HG03575 (cell line): Measurements from ENCODE around the gene PSEN1.
"Not testable (repeated sequence)": the region's sequence is repeated elsewhere in the genome, so short reads cannot be mapped to it uniquely, and the experiment has no call there.

Experiments used
- ATAC-seq: cut with Tn5 transposase; IDR thresholded peaks from one replicate; pipeline ENCODE4 v1.9.1; 2021; ENCODE audit not compliant: unreplicated experiment, insufficient number of reproducible peaks, low FRiP score; ENCODE audit errors: extremely low read depth

Gene PSEN1

DNA sequence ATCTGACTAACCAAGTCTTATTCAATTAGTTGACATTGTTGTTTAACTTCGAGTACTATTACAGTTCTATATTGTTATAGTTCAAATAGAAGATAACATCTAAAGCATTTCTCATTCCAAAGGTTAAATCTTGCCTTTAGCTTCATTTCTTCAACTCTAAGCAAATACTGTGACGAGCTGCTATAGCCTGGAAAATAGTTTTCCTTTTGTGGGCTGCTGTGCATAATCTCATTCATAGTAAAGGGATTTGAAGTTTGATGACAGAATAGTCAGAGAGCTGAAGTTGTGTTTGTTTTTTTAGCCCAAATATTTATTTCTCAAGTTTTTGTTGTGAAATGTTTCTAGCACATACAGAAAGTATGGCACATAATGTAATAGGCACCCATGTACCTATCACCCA, 13.4 kb downstream of the PSEN1 start:
- no peak for ATAC-seq

DNA sequence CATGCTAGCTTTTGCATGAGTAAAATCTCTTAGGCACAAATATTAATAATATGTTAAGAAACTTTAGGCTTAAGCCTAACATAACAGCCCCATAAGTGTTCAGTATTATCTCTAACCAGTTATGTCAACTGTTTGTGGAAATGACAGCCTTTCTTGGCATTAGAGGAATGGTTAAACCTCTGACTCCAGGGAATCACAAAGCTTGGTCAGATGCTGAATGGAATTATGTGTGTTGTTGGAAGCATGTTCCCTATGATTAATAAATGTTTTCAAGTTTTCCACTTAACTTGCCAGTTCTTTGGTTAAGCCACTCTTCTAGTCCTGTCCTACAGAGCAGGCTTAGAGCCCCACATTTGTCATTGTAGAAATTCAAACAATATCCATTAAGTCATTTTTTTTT, 17.0 kb downstream of the PSEN1 start:
- no peak for ATAC-seq

DNA sequence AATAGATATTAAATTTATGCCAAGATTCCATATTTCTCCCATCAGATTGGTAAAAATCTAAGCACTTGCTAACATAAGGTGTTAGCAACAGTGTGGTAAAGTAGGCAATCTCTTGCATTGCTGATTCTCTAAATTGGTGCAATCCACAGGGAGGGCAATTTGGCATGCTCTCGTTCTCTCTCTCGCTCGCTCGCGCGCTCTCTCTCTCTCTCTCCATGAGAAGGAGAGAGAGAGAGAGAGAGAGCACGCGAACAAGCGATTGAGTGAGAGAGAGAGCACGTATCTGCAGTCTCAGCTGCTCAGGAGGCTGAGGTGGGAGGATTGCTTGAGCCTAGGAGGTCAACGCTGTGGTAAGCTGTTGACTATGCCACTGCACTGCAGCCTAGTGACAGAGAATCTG, 25.9 kb downstream of the PSEN1 start:
- ATAC-seq = no peak

DNA sequence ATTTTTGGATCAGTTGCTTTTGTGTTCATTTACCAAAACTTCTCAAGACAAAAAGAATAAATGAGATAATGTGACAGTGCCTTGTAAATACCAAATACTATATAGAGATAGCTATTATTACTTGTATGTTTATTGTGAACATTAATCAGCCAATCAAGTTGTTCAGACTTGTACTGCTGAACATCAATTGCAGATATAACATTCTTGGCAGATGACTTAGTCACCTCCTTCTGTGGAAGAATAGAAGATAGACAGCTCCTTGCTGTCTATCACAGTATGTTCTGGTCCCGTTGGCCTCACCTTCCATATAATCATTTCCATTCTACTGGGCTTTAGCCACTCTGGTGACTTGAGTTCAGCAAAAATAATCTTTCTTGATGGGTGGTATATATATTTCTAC, 30.1 kb downstream of the PSEN1 start:
- no peak for ATAC-seq

DNA sequence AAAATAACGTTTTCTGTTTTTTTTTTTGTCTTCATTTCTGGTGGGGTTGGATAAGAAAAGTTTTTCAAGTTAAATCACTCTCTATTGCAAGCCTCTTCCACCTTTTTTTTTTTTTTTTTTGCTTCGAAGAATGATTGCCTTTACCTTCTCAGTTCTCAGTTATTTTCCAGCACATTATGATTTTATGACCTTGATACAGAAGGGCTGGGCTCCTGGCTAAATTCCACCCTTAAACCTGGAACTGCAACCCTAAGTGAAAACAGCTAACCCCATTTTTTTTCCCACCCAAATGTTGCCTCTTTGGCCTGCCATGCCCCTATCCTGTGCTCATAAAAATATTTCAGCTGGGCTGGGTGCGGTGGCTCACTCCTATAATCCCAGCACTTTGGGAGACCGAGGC, 31.4 kb downstream of the PSEN1 start:
- no peak for ATAC-seq

DNA sequence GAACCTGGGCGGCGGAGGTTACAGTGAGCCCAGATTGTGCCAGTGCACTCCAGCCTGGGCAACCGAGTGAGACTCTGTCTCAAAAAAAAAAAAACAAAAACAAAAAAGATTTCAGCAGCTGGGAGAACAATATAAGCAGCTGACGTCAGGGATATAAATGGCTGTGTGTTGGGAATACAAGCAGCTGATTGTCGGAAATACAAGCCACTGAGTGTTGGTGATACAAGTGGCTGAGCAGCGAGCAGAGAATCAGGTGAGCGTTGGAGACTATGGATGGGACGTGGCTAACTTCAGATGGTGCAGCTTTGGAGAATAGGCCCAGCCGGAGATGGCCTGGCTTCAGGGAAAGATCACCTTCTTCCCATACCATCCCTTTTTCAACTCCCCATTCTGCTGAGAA, 32.0 kb downstream of the PSEN1 start:
- no peak for ATAC-seq

DNA sequence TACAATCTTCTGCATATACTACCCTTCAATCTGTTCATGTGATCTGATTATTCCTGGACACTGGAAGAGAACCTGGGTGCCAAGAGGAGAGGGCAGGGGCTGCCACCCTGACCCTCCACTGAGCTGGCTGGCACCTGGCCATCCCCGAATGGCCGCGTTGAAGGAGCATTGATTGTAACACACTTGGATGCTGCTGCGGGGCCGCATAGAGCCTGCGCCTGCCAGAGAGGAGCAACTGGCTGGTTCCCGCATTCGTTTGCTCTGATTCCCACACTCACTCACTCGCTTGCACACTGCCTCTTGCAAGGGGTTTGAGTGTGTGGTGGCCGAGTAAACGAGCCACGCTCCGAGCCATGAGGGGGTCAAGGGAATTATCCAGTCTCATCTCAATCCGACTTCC, 32.4 kb downstream of the PSEN1 start:
- no peak for ATAC-seq

DNA sequence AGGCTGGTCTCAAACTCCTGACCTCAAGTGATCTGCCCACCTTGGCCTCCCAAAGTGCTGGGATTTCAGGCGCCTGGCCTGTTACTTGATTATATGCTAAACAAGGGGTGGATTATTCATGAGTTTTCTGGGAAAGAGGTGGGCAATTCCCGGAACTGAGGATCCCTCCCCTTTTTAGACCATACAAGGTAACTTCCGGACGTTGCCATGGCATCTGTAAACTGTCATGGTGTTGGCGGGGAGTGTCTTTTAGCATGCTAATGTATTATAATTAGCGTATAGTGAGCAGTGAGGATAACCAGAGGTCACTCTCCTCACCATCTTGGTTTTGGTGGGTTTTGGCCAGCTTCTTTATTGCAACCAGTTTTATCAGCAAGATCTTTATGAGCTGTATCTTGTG, 33.5 kb downstream of the PSEN1 start:
- ATAC-seq = not testable (repeated sequence)

DNA sequence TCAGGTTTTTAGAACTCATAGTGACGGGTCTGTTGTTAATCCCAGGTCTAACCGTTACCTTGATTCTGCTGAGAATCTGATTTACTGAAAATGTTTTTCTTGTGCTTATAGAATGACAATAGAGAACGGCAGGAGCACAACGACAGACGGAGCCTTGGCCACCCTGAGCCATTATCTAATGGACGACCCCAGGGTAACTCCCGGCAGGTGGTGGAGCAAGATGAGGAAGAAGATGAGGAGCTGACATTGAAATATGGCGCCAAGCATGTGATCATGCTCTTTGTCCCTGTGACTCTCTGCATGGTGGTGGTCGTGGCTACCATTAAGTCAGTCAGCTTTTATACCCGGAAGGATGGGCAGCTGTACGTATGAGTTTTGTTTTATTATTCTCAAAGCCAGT, 34.4 kb downstream of the PSEN1 start:
- ATAC-seq = no peak

DNA sequence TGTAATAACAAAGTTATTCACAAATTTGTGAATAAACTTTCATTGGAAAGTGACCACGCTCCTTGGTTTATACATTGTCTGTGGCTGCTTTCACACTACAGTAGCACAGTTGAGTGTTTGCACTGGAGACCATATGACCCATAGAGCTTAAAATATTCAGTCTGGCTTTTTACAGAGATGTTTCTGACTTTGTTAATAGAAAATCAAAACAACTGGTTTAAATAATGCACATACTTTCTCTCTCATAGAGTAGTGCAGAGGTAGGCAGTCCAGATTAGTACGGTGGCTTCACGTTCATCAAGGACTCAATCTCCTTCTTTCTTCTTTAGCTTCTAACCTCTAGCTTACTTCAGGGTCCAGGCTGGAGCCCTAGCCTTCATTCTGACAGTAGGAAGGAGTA, 36.2 kb downstream of the PSEN1 start:
- ATAC-seq = no peak

DNA sequence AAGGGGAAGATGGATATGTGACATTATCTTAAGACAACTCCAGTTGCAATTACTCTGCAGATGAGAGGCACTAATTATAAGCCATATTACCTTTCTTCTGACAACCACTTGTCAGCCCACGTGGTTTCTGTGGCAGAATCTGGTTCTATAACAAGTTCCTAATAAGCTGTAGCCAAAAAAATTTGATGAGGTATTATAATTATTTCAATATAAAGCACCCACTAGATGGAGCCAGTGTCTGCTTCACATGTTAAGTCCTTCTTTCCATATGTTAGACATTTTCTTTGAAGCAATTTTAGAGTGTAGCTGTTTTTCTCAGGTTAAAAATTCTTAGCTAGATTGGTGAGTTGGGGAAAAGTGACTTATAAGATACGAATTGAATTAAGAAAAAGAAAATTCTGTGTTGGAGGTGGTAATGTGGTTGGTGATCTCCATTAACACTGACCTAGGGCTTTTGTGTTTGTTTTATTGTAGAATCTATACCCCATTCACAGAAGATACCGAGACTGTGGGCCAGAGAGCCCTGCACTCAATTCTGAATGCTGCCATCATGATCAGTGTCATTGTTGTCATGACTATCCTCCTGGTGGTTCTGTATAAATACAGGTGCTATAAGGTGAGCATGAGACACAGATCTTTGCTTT, 36.9 kb downstream of the PSEN1 start:
- no peak for ATAC-seq

DNA sequence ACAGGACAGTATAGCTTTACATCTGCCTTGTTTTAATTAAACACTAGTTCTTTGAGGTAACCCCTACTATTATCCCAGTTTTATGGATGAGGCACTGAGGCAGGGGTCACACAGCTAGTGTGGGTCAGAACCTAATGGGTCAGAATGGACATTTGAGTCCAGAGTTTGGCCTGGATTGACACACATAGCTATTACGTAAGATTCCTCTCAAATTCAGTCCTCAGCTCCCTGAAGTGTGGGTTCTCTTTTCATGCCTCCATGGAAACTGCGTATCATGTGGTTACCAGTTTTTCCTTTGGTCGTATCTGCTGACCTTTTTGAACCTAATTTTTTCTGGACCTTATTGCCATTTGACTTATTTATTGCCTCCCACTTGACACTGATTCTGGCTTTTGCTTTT, 40.4 kb downstream of the PSEN1 start:
- ATAC-seq = no peak

DNA sequence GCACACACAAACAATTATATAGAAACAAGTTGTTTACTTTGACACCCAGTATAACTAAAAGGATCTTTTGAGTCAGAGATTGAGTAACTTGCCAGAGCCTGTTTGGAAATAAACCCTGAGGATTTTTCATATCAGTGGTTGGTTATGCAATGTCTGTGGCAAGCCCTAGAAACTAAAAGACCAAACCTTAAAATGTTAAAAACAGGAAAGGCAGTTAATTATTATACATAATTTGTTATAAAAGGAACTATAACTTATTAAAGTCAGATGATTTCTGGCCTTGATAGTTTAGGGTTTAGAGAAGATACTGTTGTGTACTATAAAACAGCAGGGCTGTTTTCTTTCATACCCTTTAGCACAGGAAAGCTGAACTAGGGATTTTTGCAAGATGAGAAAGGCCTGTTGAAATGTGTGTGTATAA, 44.1 kb downstream of the PSEN1 start:
- ATAC-seq = no peak

DNA sequence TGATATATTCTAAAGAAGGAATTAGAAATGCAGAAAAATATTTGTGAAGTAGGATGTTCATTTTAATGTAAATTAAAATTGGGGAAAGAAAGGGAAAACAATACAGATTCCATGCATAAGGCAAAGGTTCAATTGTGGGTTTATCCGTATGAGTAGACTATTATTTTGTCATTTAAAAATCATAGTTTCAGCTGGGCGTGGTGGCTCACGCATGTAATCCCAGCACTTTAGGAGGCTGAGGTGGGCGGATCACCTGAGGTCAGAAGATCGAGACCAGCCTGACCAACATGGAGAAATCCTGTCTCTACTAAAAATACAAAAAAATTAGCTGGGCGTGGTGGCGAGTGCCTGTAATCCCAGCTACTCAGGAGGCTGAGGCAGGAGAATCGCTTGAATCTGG, 44.7 kb downstream of the PSEN1 start:
- not testable (repeated sequence) for ATAC-seq

DNA sequence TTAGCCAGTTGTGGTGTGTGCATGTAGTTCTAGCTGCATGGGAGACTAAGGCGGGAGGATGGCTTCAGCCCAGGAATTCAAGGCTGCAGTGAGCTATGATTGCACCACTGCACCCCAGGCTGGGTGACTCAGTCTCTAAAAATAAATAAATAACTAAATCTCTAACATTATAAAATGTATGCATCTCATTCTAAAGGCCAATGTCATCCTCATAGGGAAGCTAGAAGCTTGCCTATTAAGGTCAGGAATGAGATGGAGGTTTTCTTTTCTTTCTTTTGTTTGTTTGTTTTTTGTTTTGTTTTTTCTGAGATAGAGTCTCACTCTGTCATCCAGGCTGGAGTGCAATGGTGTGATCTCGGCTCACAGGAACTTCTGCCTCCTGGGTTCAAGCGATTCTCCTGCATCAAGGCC, 52.2 kb downstream of the PSEN1 start:
- no peak for ATAC-seq

DNA sequence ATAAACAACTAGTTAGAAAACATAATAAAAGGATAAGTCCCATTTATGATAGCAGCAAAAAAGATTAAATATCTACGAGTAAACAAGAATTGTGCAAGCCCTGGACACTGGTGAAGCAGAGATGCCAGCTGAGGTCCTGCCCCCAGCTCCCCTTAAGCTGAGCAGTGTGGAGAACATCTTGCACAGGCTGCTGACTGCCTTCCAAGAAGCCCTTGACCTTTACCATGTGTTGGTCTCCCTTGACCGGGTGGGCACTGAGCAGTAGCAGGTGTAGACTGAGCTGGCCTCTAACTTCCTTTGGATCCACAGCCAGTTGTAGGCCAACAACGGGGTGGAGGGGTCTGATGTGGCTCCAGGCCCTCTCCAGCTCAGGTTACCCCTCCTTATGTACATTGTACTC, 53.3 kb downstream of the PSEN1 start:
- no peak for ATAC-seq

DNA sequence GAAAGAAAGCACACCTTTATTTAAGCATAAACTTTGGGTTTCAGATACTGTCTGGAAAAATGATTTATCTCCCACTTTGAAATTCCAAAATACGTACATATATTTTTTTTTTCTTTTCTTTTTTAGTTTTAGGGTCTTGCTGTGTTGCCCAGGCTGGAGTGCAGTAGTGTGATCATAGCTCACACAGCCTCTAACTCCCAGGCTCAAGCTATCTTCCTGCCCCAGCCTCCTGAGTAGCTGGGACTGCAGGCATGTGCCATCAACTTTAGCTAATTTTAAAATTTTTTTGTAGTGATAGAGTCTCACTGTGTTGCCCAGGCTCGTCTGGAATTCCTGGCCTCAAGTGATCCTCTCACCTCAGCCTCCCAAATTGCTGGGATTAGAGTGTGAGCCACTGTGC, 55.1 kb downstream of the PSEN1 start:
- no peak for ATAC-seq

DNA sequence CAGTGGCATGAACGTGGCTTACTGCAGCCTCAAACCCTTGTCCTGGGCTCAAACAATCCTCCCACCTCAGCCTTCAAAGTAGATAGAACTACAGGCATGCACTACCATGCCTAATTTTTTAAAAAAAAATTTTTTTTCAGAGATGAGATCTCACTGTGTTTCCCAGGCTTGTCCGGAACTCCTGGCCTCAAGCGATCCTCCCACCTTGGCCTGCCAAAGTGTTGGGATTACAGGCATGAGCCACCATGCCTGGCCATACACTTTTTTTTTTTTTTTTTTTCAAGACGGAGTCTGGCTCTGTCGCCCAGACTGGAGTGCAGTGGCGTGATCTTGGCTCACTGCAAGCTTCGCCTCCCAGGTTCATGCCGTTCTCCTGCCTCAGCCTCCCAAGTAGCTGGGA, 58.0 kb downstream of the PSEN1 start:
- not testable (repeated sequence) for ATAC-seq

DNA sequence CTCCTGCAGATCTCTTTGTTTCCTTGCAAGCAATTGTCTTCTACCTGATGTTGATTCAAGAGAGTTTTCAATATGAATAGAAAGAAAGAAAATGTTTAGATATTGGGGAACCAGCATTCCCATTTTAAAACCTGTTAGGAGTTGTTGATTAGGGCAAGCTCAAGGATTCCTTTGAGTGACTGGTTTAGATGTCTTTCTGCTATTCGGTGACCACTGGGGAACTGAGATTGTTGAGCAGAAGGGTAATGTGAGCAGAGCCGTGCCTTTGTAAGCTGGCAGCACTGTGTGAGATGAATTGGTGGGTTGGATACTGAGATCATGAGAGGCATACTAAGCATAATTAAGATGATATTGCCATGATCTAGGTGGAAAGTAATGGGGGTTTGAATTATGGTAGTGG, 61.9 kb downstream of the PSEN1 start:
- ATAC-seq = no peak

DNA sequence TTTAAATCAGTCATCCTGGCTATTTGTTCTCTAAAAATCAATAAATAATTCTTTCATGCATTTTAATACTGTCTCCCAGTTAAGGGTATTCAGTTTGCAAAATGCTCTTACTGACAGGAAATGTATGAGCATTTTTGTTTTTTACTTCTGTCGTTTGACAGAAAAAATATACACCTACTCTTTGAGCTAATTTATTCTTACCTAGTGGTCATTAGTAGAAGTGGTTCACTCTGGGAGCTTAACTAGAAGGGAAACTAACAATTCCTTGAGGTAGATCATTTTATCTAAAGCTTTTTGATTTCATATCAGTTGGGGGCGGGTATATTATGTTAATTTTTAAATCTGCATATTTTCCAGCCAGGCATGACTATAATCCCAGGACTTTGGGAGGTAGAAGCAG, 67.2 kb downstream of the PSEN1 start:
- ATAC-seq = no peak

DNA sequence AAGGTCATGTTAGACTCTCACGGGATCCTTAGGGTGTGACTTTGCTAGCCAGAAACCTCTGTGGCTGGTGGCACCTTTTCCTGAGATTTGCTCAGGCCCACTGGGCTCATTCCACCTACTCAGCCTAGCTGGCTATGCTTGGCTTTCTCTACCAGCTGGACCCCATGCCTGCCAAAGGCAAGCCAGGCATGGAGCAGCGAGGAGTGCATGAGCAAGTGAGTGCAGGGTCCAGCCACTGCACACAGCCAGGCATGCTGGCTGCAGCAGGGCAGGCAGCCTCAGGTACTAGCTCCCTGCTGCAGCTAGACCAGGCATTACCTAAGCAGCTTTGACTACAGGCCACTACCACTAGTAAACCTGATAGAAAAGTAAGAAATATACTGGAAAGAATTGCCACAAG, 71.3 kb downstream of the PSEN1 start:
- ATAC-seq = no peak

DNA sequence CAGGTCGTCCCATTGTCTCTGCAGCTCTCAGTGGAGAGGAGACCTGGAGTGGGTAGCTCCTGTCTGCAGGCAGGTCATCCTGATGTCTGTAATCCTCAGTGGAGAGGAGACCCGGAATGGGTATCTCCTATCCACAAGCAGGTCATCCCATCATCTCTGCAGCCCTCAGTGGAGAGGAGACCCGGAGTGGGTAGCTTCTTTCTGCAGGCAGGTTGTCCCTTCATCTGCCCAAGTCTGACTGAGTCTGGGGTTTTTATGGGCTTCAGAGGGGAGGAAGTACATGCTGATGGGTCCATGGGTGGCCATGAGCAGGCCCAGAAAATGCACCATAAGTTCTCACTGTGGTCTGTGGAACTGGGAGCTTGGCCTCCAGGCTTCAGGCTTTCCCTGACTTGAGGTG, 72.1 kb downstream of the PSEN1 start:
- no peak for ATAC-seq
